KMS-11 (cell line): ENCODE measurements around the gene KATNA1.
A peak's percentile ranks its signal among the peaks of the same experiment; 100 is the strongest.

Experiments used
- H2AFZ ChIP-seq: fragments of 200-600 bp; sonication (generic); 2 replicates; pipeline ENCODE4 v1.6.1; 2016; ENCODE audit warnings: antibody characterized with exemption, mixed run types, low read depth
- H3K27ac ChIP-seq: fragments of 200-600 bp; sonication (generic); 2 replicates; pipeline ENCODE4 v1.6.1; 2016; ENCODE audit warnings: mild to moderate bottlenecking, mixed run types
- H3K27me3 ChIP-seq: fragments of 200-600 bp; sonication (generic); 2 replicates; pipeline ENCODE4 v1.6.1; 2017; ENCODE audit warnings: mild to moderate bottlenecking, low read depth, mixed run types, moderate library complexity; ENCODE audit not compliant: insufficient read depth
- H3K36me3 ChIP-seq: fragments of 200-600 bp; sonication (generic); 2 replicates; pipeline ENCODE4 v1.6.1; 2017; ENCODE audit warnings: mild to moderate bottlenecking, mixed run types; ENCODE audit not compliant: insufficient read depth
- H3K4me1 ChIP-seq: fragments of 200-600 bp; sonication (generic); 2 replicates; pipeline ENCODE4 v1.6.1; 2016; ENCODE audit warnings: mild to moderate bottlenecking, low read depth, mixed run types; ENCODE audit not compliant: poor library complexity, severe bottlenecking
- H3K4me2 ChIP-seq: fragments of 200-600 bp; sonication (generic); 2 replicates; pipeline ENCODE4 v1.7.0; 2016; ENCODE audit warnings: mild to moderate bottlenecking, mixed run types
- H3K4me3 ChIP-seq: fragments of 200-600 bp; sonication (generic); IDR thresholded peaks from 2 replicates; pipeline ENCODE4 v1.6.1; 2017; ENCODE audit warnings: low read depth, low read length, mixed read lengths; ENCODE audit not compliant: insufficient read depth
- H3K79me2 ChIP-seq: fragments of 200-600 bp; sonication (generic); 2 replicates; pipeline ENCODE4 v1.6.1; 2016; ENCODE audit warnings: low read depth, mixed run types; ENCODE audit not compliant: insufficient read depth
- H3K9ac ChIP-seq: fragments of 200-600 bp; sonication (generic); 2 replicates; pipeline ENCODE4 v1.6.1; 2016; ENCODE audit warnings: mild to moderate bottlenecking, mixed run types
- H4K20me1 ChIP-seq: fragments of 200-600 bp; sonication (generic); 2 replicates; pipeline ENCODE4 v1.6.1; 2016; ENCODE audit warnings: mild to moderate bottlenecking, mixed run types; ENCODE audit not compliant: insufficient read depth
- TF ChIP-seq, protein P1 (sequence below): fragments of 200-600 bp; sonication (generic); conservative IDR thresholded peaks from 2 replicates; pipeline ENCODE4 v1.6.1; 2017; ENCODE audit warnings: low read depth, mild to moderate bottlenecking, antibody characterized with exemption, low read length, moderate library complexity, mixed read lengths

The KATNA1 gene

GRCh38 chr6:149586149-149586548 is 62.4 kb downstream of the KATNA1 start:
- H3K4me1 ChIP-seq = no peaks in the 10 kb centered on the region
- no peak overlapping the region for H2AFZ ChIP-seq
- no peaks in the 10 kb centered on the region for H3K36me3 ChIP-seq
- TF ChIP-seq, protein P1, sequence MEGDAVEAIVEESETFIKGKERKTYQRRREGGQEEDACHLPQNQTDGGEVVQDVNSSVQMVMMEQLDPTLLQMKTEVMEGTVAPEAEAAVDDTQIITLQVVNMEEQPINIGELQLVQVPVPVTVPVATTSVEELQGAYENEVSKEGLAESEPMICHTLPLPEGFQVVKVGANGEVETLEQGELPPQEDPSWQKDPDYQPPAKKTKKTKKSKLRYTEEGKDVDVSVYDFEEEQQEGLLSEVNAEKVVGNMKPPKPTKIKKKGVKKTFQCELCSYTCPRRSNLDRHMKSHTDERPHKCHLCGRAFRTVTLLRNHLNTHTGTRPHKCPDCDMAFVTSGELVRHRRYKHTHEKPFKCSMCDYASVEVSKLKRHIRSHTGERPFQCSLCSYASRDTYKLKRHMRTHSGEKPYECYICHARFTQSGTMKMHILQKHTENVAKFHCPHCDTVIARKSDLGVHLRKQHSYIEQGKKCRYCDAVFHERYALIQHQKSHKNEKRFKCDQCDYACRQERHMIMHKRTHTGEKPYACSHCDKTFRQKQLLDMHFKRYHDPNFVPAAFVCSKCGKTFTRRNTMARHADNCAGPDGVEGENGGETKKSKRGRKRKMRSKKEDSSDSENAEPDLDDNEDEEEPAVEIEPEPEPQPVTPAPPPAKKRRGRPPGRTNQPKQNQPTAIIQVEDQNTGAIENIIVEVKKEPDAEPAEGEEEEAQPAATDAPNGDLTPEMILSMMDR = no peak
- H3K79me2 ChIP-seq = no peaks in the 10 kb centered on the region
- H4K20me1 ChIP-seq = no peaks in the 10 kb centered on the region
- H3K4me2 ChIP-seq = no peak overlapping the region
- no peak overlapping the region for H3K9ac ChIP-seq
- no peak overlapping the region for H3K27ac ChIP-seq
- H3K4me3 ChIP-seq = no peak overlapping the region
- H3K27me3 ChIP-seq = no peaks in the 10 kb centered on the region

- TF ChIP-seq, protein P1 = no peak
- no peaks in the 10 kb centered on the region for H3K79me2 ChIP-seq
- H3K4me3 ChIP-seq = no peak overlapping the region
- no peaks in the 10 kb centered on the region for H3K36me3 ChIP-seq
- no peak overlapping the region for H2AFZ ChIP-seq
- H3K9ac ChIP-seq = no peak overlapping the region
- H3K4me2 ChIP-seq = no peak overlapping the region
- no peaks in the 10 kb centered on the region for H3K4me1 ChIP-seq
- H4K20me1 ChIP-seq = no peaks in the 10 kb centered on the region
- no peaks in the 10 kb centered on the region for H3K27me3 ChIP-seq
- no peak overlapping the region for H3K27ac ChIP-seq
Measured at GRCh38 chr6:149581349-149581748, 67.2 kb downstream of the KATNA1 start.

GRCh38 chr6:149580880-149581279 is 67.6 kb downstream of the KATNA1 start:
- no peak overlapping the region for H2AFZ ChIP-seq
- no peak overlapping the region for H3K4me2 ChIP-seq
- no peaks in the 10 kb centered on the region for H3K79me2 ChIP-seq
- no peaks in the 10 kb centered on the region for H3K27me3 ChIP-seq
- H3K9ac ChIP-seq = no peak overlapping the region
- no peak overlapping the region for H3K27ac ChIP-seq
- H3K36me3 ChIP-seq = no peaks in the 10 kb centered on the region
- H4K20me1 ChIP-seq = no peaks in the 10 kb centered on the region
- H3K4me3 ChIP-seq = no peak overlapping the region
- TF ChIP-seq, protein P1 = no peak
- no peaks in the 10 kb centered on the region for H3K4me1 ChIP-seq

DNA sequence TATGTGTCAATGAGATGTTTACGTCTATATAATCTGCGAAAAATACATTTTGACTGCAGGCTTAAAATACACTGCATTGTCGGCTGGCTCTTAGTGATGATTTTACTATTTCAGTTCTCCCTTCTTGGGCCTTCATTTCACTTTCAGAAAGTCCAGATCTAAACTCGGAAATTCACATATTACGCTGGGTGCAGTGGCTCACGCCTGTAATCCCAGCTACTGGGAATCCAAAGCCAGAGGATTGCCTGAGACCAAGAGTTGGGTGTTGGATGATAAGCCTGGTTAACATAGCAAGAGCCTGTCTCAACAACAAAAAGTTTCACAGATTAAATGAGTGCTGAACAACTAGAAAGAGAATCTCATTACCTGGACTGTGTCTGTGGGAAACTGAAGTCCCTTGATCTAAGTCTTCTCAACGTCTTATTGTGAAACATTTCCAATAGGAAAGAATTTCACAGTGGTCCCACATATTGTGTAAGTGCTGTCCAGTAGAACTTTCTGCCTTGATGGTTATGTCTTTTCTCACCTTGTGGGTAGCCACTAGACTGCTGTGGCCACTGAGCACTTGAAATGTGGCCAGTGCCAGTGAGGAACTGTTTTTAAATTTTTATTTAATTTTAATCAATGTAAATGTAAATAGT is 80.4 kb downstream of the KATNA1 start:
- H3K36me3 ChIP-seq = no peaks in the 10 kb centered on the region
- no peak overlapping the region for H3K27ac ChIP-seq
- peaks cover 16% of the 10 kb centered on the region; the same call in 1 of the 2 replicates for H3K27me3 ChIP-seq
- H3K4me2 ChIP-seq = peak overlapping the region; percentile 77; the same call in 1 of the 2 replicates
- no peak overlapping the region for H3K4me3 ChIP-seq
- TF ChIP-seq, protein P1 = no peak
- H3K79me2 ChIP-seq = no peaks in the 10 kb centered on the region
- peaks cover 24% of the 10 kb centered on the region for H3K4me1 ChIP-seq
- no peak overlapping the region for H3K9ac ChIP-seq
- H2AFZ ChIP-seq = no peak overlapping the region
- H4K20me1 ChIP-seq = no peaks in the 10 kb centered on the region
